Upper lobe of left lung (tissue), 4 donors: Measurements from ENCODE around the gene SLC10A7.

Source experiments
- CTCF ChIP-seq, 6 experiments: fragments of 450-650 bp in 4 of 6; fragments of 200-600 bp in 2 of 6; sonication (generic) in 2 of 6; IDR thresholded peaks; one replicate each; pipeline ENCODE4 v1.5.1; 2016 to 2019; ENCODE audit warnings: antibody characterized with exemption in 6 of 6
- POLR2A ChIP-seq, 4 donors: fragments of 450-650 bp; IDR thresholded peaks; one replicate each; pipeline ENCODE4 v1.5.1; 2016 to 2017; ENCODE audit warnings: antibody characterized with exemption in 4 of 4, mild to moderate bottlenecking in 2 of 4

DNA sequence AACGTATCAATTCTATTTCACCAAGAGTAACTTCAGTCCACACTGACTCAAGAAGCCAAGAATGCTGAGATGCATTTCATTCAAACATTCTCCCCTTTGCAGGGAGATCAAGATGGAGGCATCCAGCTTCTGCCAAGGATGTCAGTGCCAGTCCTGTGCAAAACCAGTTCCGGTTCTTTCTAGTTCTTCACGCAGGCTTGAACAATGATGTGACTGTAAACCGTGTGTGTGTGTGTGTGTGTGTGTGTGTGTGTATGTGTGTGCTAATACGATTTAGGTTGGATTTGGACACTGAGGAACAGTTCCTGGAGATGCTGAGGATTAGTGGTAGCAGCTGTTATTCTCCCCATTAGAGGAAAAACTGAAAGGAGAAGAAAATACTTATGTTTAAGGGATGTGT, 307.5 kb downstream of the SLC10A7 start, which contains the start of gene REELD1:
- TF ChIP-seq CTCF (IDR thresholded peaks at IDR 0.05) (no peak), POLR2A (IDR thresholded peaks at IDR 0.05) (no peak)
